ENCODE measurements around the gene AP1G1.

The AP1G1 gene

DNA sequence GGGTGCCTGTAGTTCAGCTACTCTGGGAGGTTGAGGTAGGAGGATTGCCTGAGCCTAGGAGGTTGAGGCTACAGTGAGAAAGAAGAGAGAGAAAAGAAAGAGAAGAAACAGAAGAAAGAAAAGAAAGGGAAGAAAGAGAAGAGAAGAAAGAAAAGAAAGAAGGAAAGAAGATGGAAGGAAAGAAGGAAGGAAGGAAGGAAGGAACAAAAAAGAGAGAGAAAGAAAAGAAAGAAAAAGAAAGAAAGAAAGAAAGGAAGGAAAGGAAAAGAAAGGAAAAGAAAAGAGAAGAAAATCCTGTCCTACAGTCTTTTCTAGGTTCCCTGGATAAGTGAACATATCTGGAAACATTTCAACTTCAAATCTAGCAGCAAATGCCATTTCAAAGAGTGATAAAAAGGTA lies 54.5 kb downstream of the AP1G1 start:
- ATAC-seq = no peak

DNA sequence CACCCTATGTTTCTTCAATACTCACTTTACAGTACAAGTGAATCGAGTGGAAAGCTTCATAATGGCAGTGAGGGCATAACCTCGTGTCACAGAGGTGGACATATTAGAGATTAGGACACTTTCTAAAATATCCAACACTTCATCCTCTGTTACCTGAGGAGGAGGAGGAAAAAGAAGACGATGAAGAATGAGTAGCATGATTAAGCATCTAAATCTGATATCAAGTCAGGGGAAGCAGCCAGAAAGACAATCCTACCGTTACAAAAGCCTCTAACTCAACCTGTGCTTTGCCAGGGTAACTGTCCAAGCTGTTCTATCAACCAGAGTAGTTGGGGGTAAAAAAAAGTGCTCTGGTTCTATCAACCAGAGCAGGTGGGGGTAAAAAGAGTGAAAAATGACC lies 60.4 kb downstream of the AP1G1 start:
- ATAC-seq = no peak

DNA sequence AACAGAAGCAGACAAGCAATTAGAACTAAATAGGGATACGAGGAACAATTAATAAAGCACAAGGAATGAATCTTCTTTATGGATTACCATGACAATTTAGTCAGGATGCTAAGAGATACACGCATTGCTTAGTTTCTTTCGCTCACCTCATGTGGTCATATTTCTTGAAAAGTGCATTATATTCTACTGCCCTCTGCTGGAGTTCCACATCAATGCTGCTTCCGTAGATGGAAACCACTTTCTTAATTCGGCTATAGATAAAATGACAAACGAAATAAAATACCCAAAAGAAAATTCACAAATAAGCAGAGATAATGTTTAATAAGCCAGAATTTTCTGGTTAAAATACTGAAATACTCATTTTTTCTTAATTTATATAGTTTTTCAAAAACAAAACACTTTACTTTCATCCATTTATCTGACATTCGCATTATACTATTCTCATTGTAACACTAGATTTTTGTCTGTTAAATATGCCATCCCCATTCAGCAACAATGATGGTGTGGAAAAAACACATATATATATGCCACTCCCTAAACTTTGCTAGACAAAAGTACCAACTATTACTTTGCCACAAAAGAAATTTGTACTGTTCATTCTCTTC lies 62.1 kb downstream of the AP1G1 start:
- no peak for ATAC-seq

DNA sequence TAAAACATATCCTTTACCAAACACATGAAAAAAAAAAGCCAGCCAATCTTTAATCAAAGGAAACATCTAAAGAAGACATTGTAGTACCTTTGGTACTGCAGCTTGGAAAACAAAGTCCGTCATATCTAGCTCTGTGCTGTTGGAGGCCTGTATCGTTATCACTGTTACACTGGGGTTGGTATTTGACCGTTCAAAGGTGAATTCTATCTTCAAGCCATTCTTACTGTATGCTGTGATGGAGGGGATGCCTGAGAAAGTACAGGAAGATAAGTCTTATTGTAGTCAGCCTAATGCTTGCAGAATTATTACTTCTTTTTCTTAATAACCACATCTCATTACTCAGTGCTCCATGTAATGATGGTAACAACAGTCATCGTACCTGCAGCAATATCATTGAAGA lies 69.8 kb downstream of the AP1G1 start:
- ATAC-seq = no peak

DNA sequence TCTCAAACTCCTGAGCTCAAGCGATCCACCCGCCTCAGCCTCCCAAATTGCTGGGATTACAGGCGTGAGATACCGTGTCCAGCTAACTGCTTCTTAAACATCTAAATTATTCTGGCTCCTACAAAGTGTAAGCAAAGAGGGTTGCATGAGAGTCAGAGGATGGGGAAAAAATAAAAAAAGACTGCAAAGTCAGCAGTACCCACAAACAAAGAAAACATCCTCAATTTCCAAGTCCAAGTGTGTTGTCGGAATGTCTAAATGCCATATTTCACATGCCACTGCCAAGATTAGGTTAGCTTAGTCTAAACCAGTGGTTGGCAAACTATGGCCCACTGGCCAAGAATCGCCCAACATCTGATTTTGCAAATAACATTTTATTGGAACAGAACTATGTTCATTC lies 71.1 kb downstream of the AP1G1 start:
- no peak for ATAC-seq

DNA sequence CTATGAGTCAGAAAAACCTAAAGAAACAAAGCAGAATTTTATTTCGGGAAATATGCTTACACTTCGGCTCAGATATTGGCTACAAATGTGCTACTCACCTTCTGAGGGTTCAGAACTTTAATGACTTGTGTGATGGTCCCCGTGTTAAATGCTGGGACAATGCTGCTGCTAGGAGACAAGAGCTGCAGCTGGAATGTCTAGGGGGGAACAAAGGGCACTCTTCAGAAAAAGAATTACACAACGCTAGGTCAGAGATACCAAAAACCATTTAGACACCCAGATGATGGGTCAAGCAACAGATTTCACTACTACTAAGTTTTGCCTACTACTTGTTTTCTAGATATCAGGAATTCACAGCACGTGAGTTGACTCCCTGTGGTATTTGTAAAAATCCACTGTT lies 74.1 kb downstream of the AP1G1 start:
- no peak for ATAC-seq

DNA sequence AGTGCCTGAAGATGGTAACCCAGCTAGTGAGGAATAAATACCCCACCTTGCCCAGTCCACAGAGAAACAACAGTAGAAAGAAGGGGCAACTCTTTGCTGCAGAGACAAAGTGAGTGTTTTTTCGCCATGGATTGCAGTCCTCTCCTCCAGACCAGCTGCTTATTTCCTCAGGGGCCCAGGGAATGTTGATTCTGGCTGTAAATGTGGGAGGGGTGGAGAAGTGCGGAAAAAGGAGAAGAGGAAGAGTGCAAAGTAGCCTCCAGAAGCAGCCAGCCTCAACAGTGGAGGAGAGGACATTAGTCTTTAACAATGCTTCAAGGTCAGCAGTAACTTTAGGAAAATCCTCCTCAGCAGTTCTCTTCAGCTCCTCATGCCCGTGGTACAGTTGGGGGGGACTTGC lies 76.0 kb downstream of the AP1G1 start:
- no peak for ATAC-seq

DNA sequence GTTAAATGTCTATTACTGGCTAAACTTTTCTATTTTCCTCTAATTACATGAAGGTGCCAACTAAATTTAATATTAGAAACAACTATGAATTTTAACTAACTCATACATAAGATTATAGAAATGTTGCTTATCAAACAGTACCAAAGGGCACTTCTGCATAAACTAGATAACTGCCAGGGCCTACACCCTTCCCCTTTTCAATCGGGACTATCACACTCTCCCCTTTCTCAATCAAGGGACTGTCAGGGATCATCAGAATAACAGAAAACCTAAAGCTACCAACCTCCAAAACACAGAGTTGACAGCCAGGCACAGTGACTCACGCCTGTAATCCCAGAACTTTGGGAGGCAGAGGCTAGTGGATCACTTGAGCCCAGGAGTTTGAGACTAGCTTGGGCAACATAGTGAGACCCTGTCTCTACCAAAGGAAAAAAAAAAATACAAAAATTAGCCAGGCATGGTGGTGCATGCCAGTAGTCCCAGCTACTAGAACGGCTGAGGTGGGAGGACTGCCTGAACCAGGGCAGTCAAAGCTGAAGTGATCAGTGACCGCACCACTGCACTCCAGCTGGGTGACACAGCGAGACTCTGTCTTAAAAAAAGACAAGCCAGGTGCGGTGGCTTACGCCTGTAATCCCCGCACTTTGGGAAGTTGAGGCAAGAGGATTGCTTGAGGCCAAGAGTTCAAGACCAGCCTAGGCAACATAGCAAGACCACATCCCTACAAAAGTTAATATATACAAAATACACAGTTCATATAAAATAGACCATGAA lies 80.9 kb downstream of the AP1G1 start:
- no peak for ATAC-seq

DNA sequence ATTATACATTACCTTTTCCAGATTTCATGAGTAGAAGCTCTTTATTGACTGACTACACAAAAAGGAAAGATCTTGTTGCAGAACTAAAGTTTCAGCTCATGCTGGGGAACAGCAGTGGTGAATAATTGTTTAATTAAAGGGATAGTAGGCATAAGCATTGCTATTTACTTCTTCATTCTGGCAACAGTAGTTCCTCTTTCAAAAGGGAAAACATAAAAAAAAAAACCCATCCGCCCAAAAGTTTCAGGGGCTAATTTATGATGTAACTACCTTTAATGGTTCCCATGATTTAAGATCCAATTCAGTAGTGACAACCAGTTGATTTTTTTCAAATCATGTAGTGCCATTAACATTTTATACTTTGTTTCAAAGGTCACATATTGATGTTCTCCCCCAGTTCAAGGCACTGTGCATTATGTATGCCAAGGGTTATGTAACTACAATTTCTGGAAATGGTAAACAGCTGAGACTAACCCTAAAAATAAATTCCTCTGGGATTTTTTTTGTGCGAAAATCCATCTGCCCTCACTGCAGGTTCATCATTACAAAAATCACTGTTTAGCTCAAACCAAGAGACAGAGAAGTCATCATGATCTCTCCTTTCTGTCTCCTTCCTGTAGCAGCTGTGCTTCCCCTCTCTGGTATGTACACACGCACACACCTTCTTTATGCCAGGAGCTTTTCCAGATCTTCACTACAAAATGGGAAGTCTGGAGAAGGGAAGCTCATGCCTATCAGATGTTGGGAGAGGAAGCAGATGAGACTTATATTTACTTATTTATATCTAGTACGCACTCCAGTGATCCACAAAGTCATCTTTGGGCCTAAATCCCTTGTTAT lies 81.9 kb downstream of the AP1G1 start:
- ATAC-seq = no peak

DNA sequence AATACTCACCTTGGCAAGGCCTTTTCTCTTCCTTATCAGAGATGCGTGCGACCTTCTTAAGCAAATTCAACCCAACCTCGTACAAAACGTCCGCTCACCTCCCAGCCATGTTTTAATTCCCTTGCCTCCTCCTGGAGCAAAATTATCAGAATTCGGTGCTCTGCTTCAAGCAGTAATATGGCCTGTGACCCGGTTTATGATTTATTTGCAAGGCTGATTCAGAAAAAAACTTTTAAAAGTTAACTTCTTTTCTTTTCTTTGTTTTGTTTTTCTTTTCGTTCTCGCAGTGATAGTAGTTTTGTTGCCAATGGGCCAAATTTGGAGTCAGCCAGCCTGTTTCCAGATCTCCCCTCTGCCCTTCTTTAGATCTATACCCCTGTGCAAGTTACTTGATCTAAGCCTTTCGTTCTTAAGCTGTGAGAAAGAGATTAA lies 84.3 kb downstream of the AP1G1 start, which contains the start of gene PHLPP2:
TSS of gene PHLPP2 (minus strand) at position 382 of the 432 bp plus-strand sequence. CDS start 9,906 bp downstream, outside the sequence.
- no peak for ATAC-seq

DNA sequence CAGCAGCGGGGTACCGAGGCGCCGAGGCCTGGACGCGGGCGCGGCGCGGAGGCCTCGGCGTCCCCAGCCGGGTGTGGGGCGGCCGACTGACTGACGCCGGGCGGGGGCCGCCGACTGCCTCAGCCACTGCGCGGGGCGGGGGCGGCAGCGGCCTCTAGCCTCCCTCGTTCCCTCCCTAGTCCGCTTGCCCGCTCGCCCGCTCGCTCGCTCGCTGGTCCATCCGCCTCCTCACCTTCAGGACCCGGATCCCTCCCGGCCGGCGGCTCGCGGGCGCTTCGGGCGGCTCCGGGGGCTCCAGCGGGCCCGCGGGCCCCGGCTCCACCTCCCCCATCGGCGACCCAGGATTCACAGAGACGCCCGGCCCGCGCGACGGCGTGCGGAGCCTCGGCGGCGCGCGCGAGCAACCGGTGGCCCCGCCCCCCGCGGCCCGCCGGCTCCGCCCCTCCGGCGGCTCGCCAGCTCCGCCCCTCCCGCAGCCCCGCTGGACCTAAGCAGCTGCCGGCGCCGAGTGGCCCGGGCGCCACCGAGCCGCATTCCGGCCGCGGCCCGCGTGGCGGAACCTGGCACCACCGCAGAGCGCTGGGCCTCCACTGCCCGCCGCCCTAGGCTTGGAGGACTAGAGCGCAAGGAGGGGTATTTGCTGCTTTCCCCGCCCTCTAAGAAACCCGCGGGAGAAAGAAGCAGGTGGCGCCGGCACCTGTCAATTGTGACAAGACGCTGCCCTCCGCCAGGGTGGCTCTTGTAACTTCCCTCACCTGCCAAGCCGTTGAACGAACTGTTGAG lies 84.9 kb downstream of the AP1G1 start:
- ATAC-seq = peak; percentile 82 to 84

DNA sequence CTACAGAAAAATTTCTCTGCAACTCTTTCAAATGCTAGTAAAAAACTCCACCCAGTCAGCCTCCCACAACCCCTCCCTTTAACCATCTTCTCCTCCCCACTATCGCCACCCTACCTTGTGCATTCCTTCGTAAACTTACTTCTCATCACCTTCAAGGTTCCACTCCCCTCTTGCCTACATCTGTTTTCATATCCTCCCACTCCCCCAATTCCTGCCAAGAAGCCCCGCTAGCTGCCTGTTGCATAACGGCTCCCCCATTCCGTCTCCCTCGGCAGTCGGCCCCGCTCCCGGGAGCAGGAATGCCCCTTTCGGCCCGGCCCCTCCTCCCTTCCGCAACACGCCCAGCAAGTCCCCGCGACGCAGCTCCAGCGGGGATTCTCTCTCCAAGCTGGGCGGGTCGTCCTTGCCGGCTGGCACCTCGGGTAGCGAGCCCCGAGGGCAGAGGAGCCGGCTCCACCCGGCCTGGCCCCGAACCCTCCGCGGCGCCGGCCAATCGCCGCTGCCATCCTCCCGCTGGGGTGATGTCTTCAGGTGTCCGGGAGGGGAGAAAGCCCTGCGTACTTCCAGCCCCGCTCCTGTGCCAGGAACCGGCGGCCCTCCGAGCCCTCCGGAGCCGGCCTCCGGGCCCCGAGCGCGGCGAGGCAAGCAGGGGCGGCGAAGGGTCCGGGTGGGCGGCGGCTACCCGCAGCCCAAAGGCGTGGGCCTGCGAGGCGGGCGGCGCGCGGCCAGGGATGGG lies 85.7 kb downstream of the AP1G1 start:
- peak; percentile 36 to 42 for ATAC-seq

DNA sequence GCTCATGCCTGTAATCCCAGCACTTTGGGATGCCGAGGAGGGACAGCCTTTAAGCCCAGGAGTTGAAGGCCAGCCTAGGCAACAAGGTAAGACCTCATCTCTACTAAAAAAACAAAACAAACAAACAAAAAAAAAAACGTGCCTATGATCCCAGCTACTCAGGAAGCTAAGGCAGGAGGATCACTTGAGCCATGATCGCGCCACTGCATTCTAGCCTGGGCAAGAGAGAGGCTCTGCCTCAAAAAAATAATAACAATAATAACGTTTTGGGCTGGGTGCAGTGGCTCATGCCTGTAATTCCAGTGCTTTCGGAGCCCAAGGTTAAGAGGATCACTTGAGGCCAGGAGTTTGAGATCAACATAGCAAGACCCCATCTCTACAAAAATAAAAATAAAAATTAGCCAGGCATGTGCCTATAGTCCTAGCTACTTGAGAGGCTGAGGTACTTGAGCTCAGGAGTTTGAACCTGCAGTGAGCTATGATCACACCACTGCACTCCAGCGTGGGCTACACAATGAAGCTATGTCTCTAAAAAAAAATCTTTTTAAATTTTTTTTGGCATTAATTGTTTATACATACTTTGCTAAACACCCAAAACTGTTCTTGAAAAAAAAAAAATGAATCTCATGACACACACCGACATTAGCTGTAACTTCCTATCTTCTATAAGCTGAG lies 87.4 kb downstream of the AP1G1 start:
- ATAC-seq = no peak

DNA sequence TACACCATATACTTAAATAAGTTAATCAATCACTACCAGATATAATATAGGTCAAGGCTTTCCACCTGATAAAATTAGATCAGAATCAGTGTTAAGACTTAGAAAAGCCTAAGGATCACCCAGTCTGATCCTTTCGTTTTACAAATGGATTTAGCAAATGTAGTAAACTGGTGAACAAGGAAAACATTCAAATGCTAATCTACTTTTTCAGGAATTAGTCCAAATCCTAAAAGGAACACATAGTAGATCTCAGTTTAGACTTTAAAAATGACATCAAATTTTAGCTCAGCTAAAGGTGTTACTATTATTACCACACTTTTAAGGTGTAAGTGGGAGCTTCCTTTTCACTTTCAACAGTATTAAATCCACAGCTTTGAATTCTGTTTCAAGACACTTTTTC lies 96.1 kb downstream of the AP1G1 start:
- no peak for ATAC-seq

DNA sequence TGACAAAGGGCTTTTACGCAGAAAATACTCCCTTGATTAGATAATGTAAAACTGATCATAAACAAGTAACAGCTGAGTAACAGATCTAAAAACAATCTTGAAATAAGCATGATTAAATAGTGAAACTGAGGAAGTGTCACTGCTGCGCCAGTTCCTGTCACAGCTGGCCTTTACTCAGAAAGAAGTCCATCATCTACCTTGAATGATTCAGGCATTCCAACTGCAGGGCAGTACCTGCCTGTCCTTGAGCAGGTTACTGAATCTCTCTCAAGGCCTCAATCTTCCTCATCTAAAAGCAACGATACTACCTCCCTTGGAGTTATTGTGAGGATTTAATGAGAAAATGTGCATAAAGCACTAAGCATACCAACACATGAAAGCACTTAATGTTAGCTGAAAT lies 96.8 kb downstream of the AP1G1 start:
- ATAC-seq = peak; percentile 25 to 79

DNA sequence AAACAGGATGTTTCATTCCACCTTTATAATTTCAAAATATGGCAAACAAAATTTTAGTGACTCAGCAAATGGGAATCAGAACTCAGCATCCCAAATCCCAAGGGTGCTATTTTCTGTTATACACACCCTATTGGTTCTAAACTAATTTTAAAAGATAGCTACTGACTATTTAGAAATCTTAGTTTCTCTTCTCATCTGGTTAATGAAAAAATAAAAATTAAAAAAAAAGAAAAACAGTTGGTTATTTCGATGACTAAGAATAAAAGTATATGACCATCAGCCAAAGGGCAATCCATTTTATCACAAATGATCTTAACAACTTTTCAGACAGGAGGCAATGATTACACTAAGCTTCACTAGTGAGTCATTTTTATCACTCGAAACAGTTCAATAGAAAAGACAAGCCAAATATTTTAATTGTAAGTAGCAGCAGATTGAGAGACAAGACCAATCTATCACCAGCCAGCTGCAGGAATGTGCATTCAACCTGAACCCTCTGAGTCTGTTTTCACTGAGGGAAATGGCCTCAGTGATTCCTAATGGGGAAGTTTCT lies 99.3 kb downstream of the AP1G1 start:
- peak in 1 of 2 donors; percentile 24 for ATAC-seq

DNA sequence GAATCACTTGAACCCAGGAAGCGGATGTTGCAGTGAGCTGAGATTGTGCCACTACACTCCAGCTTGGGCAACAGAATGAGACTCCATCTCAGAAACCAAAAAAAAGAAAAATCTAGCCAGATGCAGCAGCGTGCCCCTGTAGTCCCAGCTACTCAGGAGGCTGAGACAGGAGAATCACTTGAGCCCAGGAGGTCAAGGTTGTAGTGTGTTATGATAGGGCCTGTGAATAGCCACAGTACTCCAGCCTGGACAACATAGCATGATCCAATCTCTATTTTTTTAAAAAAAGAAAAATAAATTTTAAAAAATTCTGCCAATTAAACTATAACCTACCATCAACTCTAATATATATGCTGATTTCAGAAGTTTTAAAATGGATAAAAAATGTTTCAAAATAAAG lies 99.9 kb downstream of the AP1G1 start:
- ATAC-seq = no peak

DNA sequence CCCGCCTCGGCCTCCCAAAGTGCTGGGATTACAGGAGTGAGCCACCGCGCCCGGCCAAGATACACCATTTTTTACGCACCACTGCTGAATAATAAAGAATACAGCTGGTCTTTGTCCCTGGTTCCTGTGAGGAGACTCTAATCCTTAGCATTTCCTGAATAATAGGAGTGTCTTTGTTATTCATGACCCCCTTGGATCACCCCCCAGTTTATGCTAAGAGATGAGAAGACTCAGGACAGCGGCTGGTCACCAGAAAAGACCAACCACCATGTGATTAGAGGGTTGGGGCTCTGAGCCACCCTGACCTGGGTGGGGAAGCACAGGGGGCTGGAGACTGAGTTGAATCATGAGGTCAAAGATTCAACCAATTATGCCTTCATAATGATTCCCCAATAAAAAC lies 101.4 kb downstream of the AP1G1 start:
- no peak for ATAC-seq

DNA sequence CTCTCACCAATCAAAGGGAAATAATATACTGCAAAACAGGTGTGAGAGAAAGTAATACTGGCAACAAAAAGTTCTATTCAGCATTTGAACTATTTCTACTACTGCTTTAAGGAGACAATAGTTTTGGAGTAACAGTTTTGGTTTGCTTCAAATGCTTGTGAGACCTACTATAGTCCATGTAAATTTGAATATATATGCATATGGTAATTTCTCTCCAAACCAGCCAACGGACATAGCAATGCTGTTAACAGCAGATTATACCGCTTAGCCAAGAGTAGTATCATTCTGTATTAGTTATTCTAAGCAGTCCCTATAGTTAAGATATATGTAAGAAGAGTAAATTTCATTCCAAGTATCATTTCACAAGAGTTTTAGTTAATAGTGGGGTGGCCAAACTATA lies 102.6 kb downstream of the AP1G1 start:
- ATAC-seq = no peak

DNA sequence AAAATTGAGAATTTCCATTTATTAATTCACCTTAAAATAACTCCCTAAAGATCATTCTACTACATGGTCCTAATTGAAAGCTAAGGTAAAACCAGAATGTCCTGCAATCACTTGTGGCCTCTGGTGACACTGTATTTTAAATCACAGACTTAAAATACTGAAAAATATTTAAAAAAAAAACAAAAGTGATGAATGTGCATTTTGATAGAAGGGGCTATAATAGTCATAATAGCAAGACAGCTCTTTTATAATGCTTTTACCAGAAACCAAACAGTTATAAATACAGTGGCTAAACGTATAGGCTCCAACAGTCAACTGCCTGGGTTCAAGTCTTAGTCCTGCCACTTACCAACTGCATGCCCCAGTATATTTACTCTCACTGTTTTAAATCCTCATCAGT lies 105.3 kb downstream of the AP1G1 start:
- ATAC-seq = no peak

DNA sequence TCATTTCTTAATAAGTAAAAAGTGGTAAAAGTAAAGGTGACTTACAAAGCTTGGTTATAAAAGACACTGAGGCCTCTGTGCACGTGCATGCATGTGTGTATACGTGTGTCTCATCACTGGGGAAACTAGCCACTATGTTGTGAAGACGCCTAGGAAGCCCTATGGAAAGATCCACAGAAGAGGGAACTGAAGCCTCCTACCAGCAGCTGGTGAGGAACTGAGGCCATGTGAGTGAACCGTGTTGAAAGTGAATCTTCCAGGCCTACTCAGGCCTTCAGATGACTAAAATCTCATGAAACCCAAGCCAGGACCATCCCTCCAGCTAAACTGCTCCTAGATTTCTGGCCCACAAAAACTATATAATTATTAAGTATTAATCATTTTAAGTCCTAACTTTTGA lies 107.8 kb downstream of the AP1G1 start:
- no peak for ATAC-seq

Data from activated CD4-positive, CD25-positive, alpha-beta regulatory T cell treated with anti-CD3 and anti-CD28 coated beads, Interleukin-2, amount 50 U/mL, for 24 hours (primary cell).